SK-N-SH treated with all-trans-retinoic acid at 6 μM for 48 hours (cell line): ENCODE results near the gene GRIK4.

Experiments used
- ARNTL ChIP-seq: fragments of 450-650 bp; formaldehyde crosslinking; IDR thresholded peaks from 2 replicates; pipeline ENCODE4 v1.5.0; 2020; ENCODE audit warnings: low read depth, mild to moderate bottlenecking, moderate library complexity, borderline replicate concordance
- ESRRG ChIP-seq: fragments of 250-450 bp; sonication (Bioruptor Pico); IDR thresholded peaks from 2 replicates; pipeline ENCODE4 v1.6.1; 2021; ENCODE audit warnings: mild to moderate bottlenecking
- GLIS3 ChIP-seq: fragments of 250-450 bp; sonication (Bioruptor Pico); IDR thresholded peaks from 2 replicates; pipeline ENCODE4 v1.5.0; 2020; ENCODE audit warnings: mild to moderate bottlenecking, moderate library complexity
- ZFP3 ChIP-seq: fragments of 250-450 bp; sonication (Bioruptor Pico); IDR thresholded peaks from 2 replicates; pipeline ENCODE4 v1.5.0; 2020; ENCODE audit warnings: mild to moderate bottlenecking, moderate library complexity
- ZNF70 ChIP-seq: fragments of 450-650 bp; formaldehyde crosslinking; IDR thresholded peaks from 2 replicates; pipeline ENCODE4 v1.5.0; 2020; ENCODE audit warnings: mild to moderate bottlenecking, moderate library complexity
- TF ChIP-seq, protein P1 (sequence below): fragments of 250-450 bp; sonication (Bioruptor Pico); IDR thresholded peaks from 2 replicates; pipeline ENCODE4 v1.8.0; 2021; ENCODE audit warnings: low read depth, mild to moderate bottlenecking, moderate library complexity, borderline replicate concordance
- TF ChIP-seq, protein P2 (sequence below): fragments of 250-450 bp; sonication (Bioruptor Pico); IDR thresholded peaks from 2 replicates; pipeline ENCODE4 v1.8.0; 2020; ENCODE audit warnings: mild to moderate bottlenecking, moderate library complexity, borderline replicate concordance

DNA sequence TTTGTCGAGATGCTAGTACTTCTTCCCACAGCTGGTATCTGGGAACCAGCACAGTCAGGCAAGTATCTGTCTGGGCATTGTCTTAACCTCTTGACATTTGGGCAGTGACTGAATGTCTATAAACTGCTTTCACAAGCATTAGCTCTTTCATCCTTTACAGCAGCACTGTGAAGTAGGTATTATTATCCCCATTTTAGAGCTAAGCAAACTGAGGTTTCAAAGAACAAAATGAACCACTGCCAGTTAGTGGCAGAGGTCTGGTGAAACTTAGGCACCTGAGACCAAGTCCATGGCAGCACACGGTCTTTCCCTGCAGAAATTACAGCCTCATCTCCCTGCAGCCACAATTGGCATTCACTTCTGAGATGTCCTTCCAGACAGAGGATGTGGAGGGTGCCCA lies 401.4 kb downstream of the GRIK4 start:
- TF ChIP-seq ZNF70 (CRISPR knock-in tag) (no peak), ARNTL (CRISPR knock-in tag) (no peak), ESRRG (no peak), ZFP3 (no peak), GLIS3 (CRISPR knock-in tag) (no peak)
- TF ChIP-seq, protein P1, sequence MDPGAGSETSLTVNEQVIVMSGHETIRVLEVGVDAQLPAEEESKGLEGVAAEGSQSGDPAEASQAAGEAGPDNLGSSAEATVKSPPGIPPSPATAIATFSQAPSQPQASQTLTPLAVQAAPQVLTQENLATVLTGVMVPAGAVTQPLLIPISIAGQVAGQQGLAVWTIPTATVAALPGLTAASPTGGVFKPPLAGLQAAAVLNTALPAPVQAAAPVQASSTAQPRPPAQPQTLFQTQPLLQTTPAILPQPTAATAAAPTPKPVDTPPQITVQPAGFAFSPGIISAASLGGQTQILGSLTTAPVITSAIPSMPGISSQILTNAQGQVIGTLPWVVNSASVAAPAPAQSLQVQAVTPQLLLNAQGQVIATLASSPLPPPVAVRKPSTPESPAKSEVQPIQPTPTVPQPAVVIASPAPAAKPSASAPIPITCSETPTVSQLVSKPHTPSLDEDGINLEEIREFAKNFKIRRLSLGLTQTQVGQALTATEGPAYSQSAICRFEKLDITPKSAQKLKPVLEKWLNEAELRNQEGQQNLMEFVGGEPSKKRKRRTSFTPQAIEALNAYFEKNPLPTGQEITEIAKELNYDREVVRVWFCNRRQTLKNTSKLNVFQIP (CRISPR knock-in tag): no peak
- TF ChIP-seq, protein P2, sequence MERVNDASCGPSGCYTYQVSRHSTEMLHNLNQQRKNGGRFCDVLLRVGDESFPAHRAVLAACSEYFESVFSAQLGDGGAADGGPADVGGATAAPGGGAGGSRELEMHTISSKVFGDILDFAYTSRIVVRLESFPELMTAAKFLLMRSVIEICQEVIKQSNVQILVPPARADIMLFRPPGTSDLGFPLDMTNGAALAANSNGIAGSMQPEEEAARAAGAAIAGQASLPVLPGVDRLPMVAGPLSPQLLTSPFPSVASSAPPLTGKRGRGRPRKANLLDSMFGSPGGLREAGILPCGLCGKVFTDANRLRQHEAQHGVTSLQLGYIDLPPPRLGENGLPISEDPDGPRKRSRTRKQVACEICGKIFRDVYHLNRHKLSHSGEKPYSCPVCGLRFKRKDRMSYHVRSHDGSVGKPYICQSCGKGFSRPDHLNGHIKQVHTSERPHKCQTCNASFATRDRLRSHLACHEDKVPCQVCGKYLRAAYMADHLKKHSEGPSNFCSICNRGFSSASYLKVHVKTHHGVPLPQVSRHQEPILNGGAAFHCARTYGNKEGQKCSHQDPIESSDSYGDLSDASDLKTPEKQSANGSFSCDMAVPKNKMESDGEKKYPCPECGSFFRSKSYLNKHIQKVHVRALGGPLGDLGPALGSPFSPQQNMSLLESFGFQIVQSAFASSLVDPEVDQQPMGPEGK (CRISPR knock-in tag): no peak
